Activated T-helper 1 cell treated with anti-CD3 and anti-CD28 coated beads, Interleukin-2, amount 50 U/mL, for 16 hours (primary cell): ENCODE results near the gene LYPD6B.

Experiments
- DNase-seq, 2 donors: peaks; one replicate each; pipeline ENCODE4 v3.0.0-alpha.2; 2020; ENCODE audit warnings: low read depth in 1 of 2, low spot score in 1 of 2

Gene LYPD6B

GRCh38 chr2:149070681-149071320 is 32.3 kb downstream of the LYPD6B start:
- no peak for DNase-seq

GRCh38 chr2:149075105-149075504 is 36.6 kb downstream of the LYPD6B start:
- DNase-seq = no peak

- no peak for DNase-seq
Observed at GRCh38 chr2:149075853-149076252, 37.4 kb downstream of the LYPD6B start.

- DNase-seq = no peak
Observed at GRCh38 chr2:149076863-149077412, 38.4 kb downstream of the LYPD6B start.

GRCh38 chr2:149077861-149078260 is 39.4 kb downstream of the LYPD6B start:
- DNase-seq = no peak

- DNase-seq = no peak
Observed at GRCh38 chr2:149080099-149080498, 41.6 kb downstream of the LYPD6B start.

GRCh38 chr2:149080971-149081370 is 42.5 kb downstream of the LYPD6B start:
- no peak for DNase-seq

GRCh38 chr2:149082079-149082478 is 43.6 kb downstream of the LYPD6B start:
- DNase-seq = no peak

GRCh38 chr2:149082735-149083134 is 44.2 kb downstream of the LYPD6B start:
- no peak for DNase-seq

GRCh38 chr2:149084924-149085795 is 46.7 kb downstream of the LYPD6B start:
- no peak for DNase-seq

GRCh38 chr2:149087751-149088150 is 49.3 kb downstream of the LYPD6B start:
- no peak for DNase-seq

- DNase-seq = no peak
Observed at GRCh38 chr2:149089068-149089467, 50.6 kb downstream of the LYPD6B start.

GRCh38 chr2:149090706-149091105 is 52.2 kb downstream of the LYPD6B start:
- DNase-seq = no peak

- DNase-seq = no peak
Observed at GRCh38 chr2:149093579-149093978, 55.1 kb downstream of the LYPD6B start.

GRCh38 chr2:149094217-149095015 is 55.9 kb downstream of the LYPD6B start:
- DNase-seq = no peak

- no peak for DNase-seq
Observed at GRCh38 chr2:149098701-149099100, 60.2 kb downstream of the LYPD6B start.

GRCh38 chr2:149099298-149099697 is 60.8 kb downstream of the LYPD6B start:
- no peak for DNase-seq

- no peak for DNase-seq
Observed at GRCh38 chr2:149100739-149101699, 62.5 kb downstream of the LYPD6B start.

- no peak for DNase-seq
Observed at GRCh38 chr2:149101818-149102217, 63.3 kb downstream of the LYPD6B start.

- no peak for DNase-seq
Observed at GRCh38 chr2:149103081-149103620, 64.7 kb downstream of the LYPD6B start.
